Chondrocyte (in vitro differentiated cells): Measurements from ENCODE around the gene PRR13. TPM values are rescaled to one million over a fixed set of nuclear protein-coding genes. Genes with fewer than 3 reads are reported as not detected.
A peak's percentile ranks its signal among the peaks of the same experiment; 100 is the strongest.

Experiments used
- DNase-seq: peaks from one replicate; pipeline ENCODE4 v3.0.0; 2021; ENCODE audit warnings: mixed read lengths, low spot score
- H3K27ac Mint-ChIP-seq: one replicate; pipeline ENCODE4 v1.8.0; 2021; ENCODE audit warnings: mild to moderate bottlenecking, moderate library complexity, mixed read lengths; ENCODE audit not compliant: unreplicated experiment
- H3K27me3 Mint-ChIP-seq: 2 replicates; pipeline ENCODE4 v1.8.0; 2021; ENCODE audit warnings: low read depth, mixed read lengths
- H3K36me3 Mint-ChIP-seq: 2 replicates; pipeline ENCODE4 v1.8.0; 2021; ENCODE audit warnings: low read depth, mixed read lengths
- H3K4me1 Mint-ChIP-seq: 2 replicates; pipeline ENCODE4 v1.8.0; 2021; ENCODE audit warnings: low read depth, mild to moderate bottlenecking, mixed read lengths
- H3K4me3 Mint-ChIP-seq: one replicate; pipeline ENCODE4 v1.8.0; 2021; ENCODE audit warnings: mild to moderate bottlenecking, moderate library complexity, mixed read lengths; ENCODE audit not compliant: unreplicated experiment
- H3K9me3 Mint-ChIP-seq: 2 replicates; pipeline ENCODE4 v1.8.0; 2021; ENCODE audit warnings: low read depth, mixed read lengths
- total RNA-seq: library from RNA; stranded (reverse); gene quantifications from 3 replicates; pipeline ENCODE4 v1.2.1, GENCODE V29; 2021
- TF ChIP-seq, protein P1 (sequence below): fragments of 200-600 bp; sonication (generic); IDR thresholded peaks from 2 replicates; pipeline ENCODE4 v1.5.0; 2021; ENCODE audit warnings: antibody characterized with exemption, mild to moderate bottlenecking, moderate library complexity

The PRR13 gene
- total RNA-seq, 1 donor from 2014 or later: 102 TPM

DNA sequence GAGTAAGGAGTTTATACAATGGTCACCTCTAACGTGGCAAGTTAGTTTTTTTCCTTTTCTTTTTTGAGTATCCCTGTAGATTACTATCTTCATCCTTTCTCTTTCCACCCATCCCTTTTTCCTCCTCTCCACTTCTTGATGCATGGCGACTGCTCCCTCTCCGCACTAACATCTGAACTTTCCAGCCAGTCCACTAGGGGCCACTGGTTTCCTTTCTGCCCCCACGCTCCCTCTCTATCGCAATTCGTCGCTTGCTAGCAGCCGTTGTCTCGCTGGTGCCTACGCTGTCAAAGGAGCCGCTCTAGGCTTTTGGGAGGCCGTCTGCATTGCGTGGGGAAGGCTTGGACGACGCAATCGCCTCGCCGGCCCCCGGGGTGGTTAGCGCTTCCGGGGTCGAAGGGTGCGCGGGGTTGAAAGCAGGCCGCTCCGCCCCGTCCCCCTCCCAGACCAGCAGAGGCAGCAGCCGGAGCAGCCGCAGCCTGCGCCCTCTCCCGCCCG is 10.2 kb downstream of the PRR13 start, which contains the start of gene PCBP2:
PCBP2 (plus strand) TSS at position 442 of the 498 bp plus-strand sequence. CDS start 2,699 bp downstream, outside the sequence.
- Mint-ChIP-seq H3K27me3 (no peaks in the 10 kb centered on the region), H3K4me1 (peaks cover 26% of the 10 kb centered on the region), H3K36me3 (peaks cover 17% of the 10 kb centered on the region), H3K4me3 (peak within 1 kb of the TSS; percentile 97), H3K27ac (peak within 1 kb of the TSS; percentile 100), H3K9me3 (no peaks in the 10 kb centered on the region)
- TF ChIP-seq, protein P1, sequence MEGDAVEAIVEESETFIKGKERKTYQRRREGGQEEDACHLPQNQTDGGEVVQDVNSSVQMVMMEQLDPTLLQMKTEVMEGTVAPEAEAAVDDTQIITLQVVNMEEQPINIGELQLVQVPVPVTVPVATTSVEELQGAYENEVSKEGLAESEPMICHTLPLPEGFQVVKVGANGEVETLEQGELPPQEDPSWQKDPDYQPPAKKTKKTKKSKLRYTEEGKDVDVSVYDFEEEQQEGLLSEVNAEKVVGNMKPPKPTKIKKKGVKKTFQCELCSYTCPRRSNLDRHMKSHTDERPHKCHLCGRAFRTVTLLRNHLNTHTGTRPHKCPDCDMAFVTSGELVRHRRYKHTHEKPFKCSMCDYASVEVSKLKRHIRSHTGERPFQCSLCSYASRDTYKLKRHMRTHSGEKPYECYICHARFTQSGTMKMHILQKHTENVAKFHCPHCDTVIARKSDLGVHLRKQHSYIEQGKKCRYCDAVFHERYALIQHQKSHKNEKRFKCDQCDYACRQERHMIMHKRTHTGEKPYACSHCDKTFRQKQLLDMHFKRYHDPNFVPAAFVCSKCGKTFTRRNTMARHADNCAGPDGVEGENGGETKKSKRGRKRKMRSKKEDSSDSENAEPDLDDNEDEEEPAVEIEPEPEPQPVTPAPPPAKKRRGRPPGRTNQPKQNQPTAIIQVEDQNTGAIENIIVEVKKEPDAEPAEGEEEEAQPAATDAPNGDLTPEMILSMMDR: peak; percentile 86
- DNase-seq: peak; percentile 98

DNA sequence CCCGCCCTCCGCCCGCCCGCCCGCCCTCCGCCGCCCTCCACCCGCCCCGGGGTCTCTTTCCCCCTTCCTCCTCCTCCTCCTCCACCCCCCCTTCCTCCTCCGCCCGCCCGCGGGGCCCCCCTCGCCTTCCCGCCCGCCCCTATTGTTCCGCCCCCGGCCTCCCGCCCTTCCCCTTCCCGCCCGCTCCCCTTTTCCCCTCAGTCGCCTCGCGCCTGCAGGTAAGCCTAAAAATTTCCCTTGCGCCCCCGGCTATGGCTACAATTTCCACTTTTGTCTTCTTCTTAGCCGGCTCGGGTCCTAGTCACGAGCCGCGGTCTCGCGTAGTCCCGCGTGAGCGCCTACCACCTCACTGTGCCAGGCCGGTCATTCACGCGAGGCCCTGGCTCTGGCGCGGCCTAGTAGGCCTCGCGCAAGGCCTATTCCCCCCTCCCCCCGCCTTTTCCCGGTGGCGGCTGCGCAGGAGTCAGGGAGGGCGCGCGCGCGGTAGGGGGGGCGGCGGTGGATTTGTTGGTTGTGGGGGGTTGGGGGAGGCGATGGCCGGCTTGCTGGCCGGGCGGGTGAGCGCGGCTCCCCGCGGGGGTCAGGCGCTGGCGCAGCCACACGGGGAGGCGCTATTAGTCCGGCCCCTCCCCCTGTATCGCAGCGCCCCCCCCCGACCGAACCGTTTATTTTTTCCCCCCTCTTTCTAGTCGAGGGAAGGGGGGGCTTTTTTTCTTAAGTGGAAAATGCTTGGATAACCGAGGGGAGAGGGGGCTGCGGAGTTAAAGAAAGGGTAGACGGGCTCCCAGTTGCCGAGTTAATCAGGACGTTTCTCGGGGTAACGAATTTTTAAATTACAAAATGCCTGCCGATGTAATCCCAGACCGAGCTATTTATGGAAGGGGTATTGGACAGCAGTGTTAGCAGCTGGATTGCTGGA is 10.9 kb downstream of the PRR13 start:
- no peak for DNase-seq
- H3K27me3 Mint-ChIP-seq: no peaks in the 10 kb centered on the region
- no peaks in the 10 kb centered on the region for H3K9me3 Mint-ChIP-seq
- peak overlapping the region; percentile 97 for H3K4me3 Mint-ChIP-seq
- H3K27ac Mint-ChIP-seq: peak overlapping the region; percentile 100
- TF ChIP-seq, protein P1: peak; percentile 80
- H3K36me3 Mint-ChIP-seq: peaks cover 21% of the 10 kb centered on the region
- H3K4me1 Mint-ChIP-seq: peaks cover 26% of the 10 kb centered on the region

DNA sequence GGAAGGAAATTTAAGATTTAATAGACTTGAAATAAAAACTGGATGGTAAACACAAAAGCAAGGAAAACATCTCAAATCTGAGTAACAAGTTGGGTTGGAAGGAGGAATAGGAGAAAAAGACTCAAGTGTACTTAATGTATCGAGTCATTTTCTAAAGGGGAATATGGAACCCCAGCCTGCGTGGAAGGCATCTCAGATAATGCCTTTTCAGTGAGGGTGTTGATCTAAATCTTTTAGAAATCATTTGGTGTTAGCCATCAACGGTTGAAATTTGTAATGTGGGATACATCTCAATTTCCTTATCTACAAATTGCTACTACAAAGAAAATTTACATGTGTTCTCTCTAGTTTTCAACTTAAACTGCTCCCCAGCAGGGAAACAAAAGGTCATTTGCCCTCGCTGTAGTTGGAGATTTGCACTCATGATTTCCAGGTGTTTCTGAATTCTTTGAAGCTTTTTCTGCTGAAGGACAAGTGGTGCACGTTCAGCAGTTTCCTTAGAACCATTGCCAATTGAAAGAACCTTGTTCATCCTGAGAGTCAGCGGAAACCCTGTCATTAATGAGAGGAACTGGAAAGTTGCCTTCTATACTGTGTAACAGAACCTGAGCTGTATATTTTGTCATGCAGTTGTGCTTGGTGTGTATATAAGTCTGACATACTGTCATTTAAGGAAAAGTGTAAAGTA is 12.6 kb downstream of the PRR13 start:
- Mint-ChIP-seq H3K9me3 (no peaks in the 10 kb centered on the region), H3K4me1 (peaks cover 27% of the 10 kb centered on the region), H3K36me3 (peaks cover 27% of the 10 kb centered on the region), H3K27ac (peak overlapping the region; percentile 81), H3K27me3 (no peaks in the 10 kb centered on the region), H3K4me3 (peak overlapping the region; percentile 97)
- DNase-seq: no peak
- TF ChIP-seq, protein P1: no peak

DNA sequence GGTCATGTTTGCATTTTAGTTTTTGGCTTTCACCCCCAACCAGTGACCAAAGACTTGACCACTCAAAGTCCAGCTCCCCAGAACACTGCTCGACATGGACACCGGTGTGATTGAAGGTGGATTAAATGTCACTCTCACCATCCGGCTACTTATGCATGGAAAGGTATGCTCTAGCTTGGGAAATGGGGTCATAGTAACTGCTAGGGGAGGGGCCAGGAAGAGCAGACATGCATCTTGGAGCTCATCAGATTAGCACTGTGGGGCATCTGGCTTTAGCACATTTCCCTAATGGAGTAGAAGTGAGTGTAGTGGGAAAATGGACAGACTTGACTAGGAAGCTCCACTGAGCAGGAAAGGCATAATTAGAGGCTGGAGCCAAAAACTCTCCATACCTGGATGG is 13.2 kb downstream of the PRR13 start:
- TF ChIP-seq, protein P1: no peak
- no peaks in the 10 kb centered on the region for H3K27me3 Mint-ChIP-seq
- H3K36me3 Mint-ChIP-seq: peaks cover 30% of the 10 kb centered on the region
- peaks cover 30% of the 10 kb centered on the region for H3K4me1 Mint-ChIP-seq
- peak overlapping the region; percentile 97 for H3K4me3 Mint-ChIP-seq
- no peak for DNase-seq
- peak overlapping the region; percentile 63 for H3K27ac Mint-ChIP-seq
- no peaks in the 10 kb centered on the region for H3K9me3 Mint-ChIP-seq
